ENCODE measurements around the gene CFAP61. TPM values are rescaled to one million over a fixed set of nuclear protein-coding genes. Genes with fewer than 3 reads are reported as not detected.

The CFAP61 gene
- total RNA-seq, 2 donors from 2014 or later = 1.0 TPM

- no peak for ATAC-seq
- DNase-seq = no peak
- intact Hi-C loops (cut with DNase I) = no loop called here
Measured at GRCh38 chr20:20391115-20391514, 338.8 kb downstream of the CFAP61 start.

DNA sequence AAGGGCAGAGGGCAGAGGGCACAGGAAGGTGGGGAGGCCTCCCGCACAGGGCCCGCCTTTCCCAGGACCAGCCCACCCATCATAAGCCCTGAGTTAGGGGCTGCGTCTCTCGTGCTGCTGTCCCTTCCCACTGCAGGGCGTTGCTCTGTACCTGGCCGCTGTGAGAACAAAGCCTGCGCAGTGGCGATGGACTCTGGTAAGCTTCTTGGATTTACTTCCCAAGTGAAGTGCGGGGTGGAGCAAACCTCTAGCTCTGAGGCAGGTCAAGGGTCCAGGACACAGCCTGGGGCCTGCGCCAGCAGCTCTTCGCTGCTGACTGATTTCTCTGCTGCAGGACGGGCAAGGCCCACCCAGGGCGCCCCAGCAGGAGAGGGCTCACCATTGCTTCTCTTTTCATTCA lies 339.4 kb downstream of the CFAP61 start:
- DNase-seq (no peak), ATAC-seq (no peak)
- intact Hi-C loops (cut with DNase I) = no loop called here

DNA sequence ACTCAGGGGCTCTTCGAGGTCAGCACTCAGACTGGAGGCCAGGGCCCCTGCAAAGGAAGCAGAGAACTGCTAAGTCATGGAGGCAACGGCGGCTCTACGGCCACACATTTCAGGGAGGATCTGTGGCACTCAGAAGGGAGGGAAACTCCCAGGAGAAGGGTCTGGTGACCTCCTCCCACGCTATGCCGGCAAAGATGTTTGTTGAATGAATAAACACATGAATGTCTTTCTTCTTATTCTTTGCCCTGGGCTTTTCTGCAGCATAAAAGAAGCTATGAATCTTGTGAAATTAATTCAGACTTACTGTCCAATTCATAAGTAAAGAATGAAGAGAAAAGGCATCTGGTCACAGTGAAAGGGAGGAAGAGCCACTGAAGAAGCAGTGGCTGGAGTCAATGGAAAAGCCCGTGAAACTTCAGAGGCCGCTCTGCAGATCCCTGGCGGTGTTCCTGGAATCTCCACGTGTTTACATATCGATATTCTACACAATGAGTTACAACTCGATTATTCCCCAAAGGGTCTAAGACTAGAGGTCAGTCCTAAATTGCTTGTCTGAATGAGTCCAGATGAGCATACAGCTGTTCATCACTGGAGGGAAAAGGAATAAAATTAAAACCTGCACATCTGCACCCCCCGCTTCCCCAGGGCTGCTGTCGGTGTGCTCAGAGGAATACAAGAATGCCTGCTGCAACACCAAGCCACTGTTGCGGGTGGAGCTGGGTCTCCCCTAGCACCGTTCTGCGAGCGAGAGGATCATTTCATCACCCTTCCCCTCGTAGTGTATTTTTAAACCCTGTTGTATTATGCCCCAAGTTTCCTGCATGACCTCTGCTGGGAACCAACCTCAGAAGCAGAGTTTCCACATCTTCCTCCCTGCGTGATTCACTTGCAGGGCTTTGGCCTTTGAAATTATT lies 341.1 kb downstream of the CFAP61 start:
- intact Hi-C loops (cut with DNase I) = no loop called here
- ATAC-seq (no peak), DNase-seq (no peak)

- DNase-seq = no peak
- intact Hi-C loops (cut with DNase I) = no loop called here
- ATAC-seq = no peak
Measured at GRCh38 chr20:20395087-20395486, 342.8 kb downstream of the CFAP61 start.

- intact Hi-C loops (cut with DNase I) = no loop called here
- ATAC-seq = no peak
- no peak for DNase-seq
Measured at GRCh38 chr20:20395903-20396568, 343.7 kb downstream of the CFAP61 start.

GRCh38 chr20:20396794-20397193 lies 344.5 kb downstream of the CFAP61 start:
- DNase-seq = no peak
- intact Hi-C loops (cut with DNase I) = no loop called here
- no peak for ATAC-seq

- DNase-seq (no peak), ATAC-seq (no peak)
- intact Hi-C loops (cut with DNase I) = no loop called here
Measured at GRCh38 chr20:20398123-20398522, 345.8 kb downstream of the CFAP61 start.

DNA sequence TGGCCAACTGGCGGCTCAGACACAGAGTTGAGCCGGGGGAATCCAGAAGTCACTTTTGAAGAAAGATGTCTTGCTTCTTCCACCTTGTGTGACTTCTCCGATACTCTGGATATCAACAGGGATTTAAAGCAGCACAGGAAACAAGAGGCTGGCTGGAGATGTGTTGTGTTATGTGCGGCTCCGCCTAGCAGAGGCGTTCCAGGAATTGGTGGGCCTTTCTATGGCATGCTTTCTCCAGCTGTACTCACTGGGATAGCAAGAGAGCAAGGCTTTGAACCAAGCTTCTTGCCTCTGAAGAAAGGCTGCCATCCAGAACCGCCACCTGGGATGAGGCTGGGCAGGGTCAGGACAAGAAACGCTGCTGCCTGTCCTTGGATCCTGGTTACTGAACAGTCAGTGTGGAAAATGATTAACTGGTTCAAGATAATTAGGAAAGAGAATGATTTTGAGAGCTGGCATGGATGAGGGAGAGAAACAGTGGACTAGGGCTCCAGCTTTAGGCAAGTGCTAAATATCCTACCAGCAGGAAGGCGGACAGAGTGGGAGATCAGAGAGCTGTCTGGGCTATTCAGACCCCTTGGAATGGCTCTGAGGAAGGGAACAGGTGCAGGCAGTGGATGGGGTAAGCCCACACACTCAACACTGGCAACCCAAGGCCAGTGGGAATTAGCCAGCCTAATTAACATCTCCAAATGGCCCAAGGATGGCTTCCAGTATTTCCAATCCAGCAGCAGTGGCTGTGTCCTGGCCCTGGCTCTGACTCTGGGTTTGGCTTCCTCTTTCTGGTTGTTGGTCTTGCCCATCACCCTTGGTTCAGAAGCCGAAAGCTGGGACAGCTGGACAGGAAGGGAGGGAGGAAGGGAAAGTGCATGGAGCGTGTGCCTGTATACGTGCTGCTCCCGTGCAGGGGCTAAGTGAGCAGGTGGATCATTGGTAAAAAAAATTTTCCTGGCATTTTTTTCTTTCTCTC lies 347.5 kb downstream of the CFAP61 start:
- intact Hi-C loops (cut with DNase I) = no loop called here
- no peak for DNase-seq
- ATAC-seq = peak in 1 of 2 donors; percentile 18

- ATAC-seq (no peak), DNase-seq (no peak)
- intact Hi-C loops (cut with DNase I) = no loop called here
Measured at GRCh38 chr20:20401991-20402390, 349.7 kb downstream of the CFAP61 start.

DNA sequence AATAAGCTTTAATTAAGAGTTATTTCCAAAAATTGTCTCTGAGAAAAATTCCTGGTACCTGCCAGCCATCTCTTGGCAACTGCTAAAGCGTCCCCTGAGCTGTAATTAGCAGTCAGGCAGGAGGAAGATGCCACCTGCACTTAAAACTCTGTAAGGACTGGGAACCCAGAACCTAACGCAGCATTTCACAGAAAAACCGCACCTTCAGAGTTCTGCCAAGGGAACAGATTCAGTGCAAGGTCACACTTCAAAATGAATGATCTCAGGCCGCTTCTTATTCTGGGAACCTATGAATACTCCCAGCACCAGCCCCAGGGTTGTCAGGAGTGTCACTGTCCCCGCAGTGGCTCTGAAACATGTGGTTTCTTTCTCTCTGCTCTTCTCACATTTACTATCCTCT lies 352.3 kb downstream of the CFAP61 start:
- intact Hi-C loops (cut with DNase I) = no loop called here
- ATAC-seq (no peak), DNase-seq (no peak)

- no peak for ATAC-seq
- DNase-seq = no peak
- intact Hi-C loops (cut with DNase I) = no loop called here
Measured at GRCh38 chr20:20405623-20406022, 353.3 kb downstream of the CFAP61 start.

GRCh38 chr20:20406306-20406705 lies 354.0 kb downstream of the CFAP61 start:
- ATAC-seq = no peak
- intact Hi-C loops (cut with DNase I) = no loop called here
- DNase-seq = no peak

GRCh38 chr20:20407891-20408805 lies 355.8 kb downstream of the CFAP61 start:
- ATAC-seq = peak in 1 of 2 donors; percentile 54
- DNase-seq = no peak
- intact Hi-C loops (cut with DNase I) = no loop called here

DNA sequence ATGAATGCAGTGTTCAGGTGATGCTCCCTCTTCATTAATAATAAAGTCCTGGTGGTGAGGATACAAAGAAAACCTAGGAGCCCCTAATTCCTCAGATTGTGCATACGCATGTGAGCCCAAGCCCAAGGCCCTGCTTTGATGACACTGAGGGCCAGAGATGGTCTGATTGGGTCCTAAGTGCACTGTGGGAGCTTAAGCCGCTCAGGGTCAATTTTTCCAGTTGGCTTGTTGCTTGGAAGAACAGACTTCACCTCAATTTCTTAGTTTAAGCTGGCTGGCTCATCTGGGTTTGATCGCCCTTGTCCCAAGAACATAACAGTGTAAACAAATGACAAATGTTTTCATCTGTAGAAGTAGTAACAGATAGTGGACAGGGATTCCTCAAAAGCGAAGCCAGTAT lies 357.0 kb downstream of the CFAP61 start:
- ATAC-seq = no peak

More for the DNA sequence above, 357.0 kb downstream of the CFAP61 start:
- intact Hi-C loops (cut with DNase I) = no loop called here
- no peak for DNase-seq
